AG04450 (cell line): Measurements from ENCODE around the gene RADIL. TPM values are rescaled to one million over a fixed set of nuclear protein-coding genes. Genes with fewer than 3 reads are reported as not detected.

Source experiments
- CTCF ChIA-PET: fragments of 300-600, 350-600 bp; formaldehyde crosslinking; extraction: SDS; loops from one replicate; lab custom pipeline; 2022; ENCODE audit warnings: antibody characterized with exemption, inconsistent platforms; lab: Charles Lee
- POLR2A ChIA-PET: fragments of 350-600 bp; formaldehyde crosslinking; extraction: SDS; loops from one replicate; lab custom pipeline; 2021; ENCODE audit warnings: antibody characterized with exemption, inconsistent platforms; lab: Yijun Ruan, JAX
- DNase-seq: peaks from one replicate; pipeline ENCODE4 v3.0.0-alpha.2; 2011; ENCODE audit warnings: low read depth, low spot score
- H3K27ac ChIP-seq: one replicate; pipeline ENCODE4 v1.5.1; 2012; ENCODE audit warnings: low read depth, low read length, control low read depth
- H3K27me3 ChIP-seq: one replicate; pipeline ENCODE4 v1.6.0; 2012; ENCODE audit warnings: low read length; ENCODE audit not compliant: control insufficient read depth, insufficient read depth
- H3K4me3 ChIP-seq: 2 replicates; pipeline ENCODE4 v1.5.1; 2011; ENCODE audit warnings: mild to moderate bottlenecking, low read depth, low read length, control low read depth
- H3K9me3 ChIP-seq: 2 replicates; pipeline ENCODE4 v1.5.1; 2012; ENCODE audit warnings: low read length; ENCODE audit not compliant: control insufficient read depth, insufficient read depth
- CTCF ChIP-seq: IDR thresholded peaks from 2 replicates; pipeline ENCODE4 v1.5.1; 2011; ENCODE audit warnings: low read depth, low read length, control low read depth, inconsistent platforms
- polyA plus RNA-seq: library from polyadenylated mRNA; depleted of rRNA; stranded (reverse); fragments of >200 nt; gene quantifications from 2 replicates; pipeline ENCODE4 v1.2.3, GENCODE V29; 2011

The RADIL gene
- polyA plus RNA-seq, 1 experiment = 0.07 TPM

GRCh38 chr7:4808026-4808425, 75.5 kb downstream of the RADIL start:
- CTCF ChIA-PET = interaction anchor here (1.0 kb wide), 1 partner anchor 16 kb away, joined by 8 read pairs; no protein-coding TSS in a partner anchor
- POLR2A ChIA-PET = no interaction called here

GRCh38 chr7:4807598-4808016, 75.9 kb downstream of the RADIL start:
- CTCF ChIA-PET = interaction anchor here (1.0 kb wide), 1 partner anchor 15 kb away, joined by 8 read pairs; no protein-coding TSS in a partner anchor
- TF ChIP-seq CTCF = no peak
- DNase-seq = no peak
- H3K27ac ChIP-seq = no peak overlapping the region
- H3K9me3 ChIP-seq = no peaks in the 10 kb centered on the region; the same call in 1 of the 2 replicates
- POLR2A ChIA-PET = no interaction called here
- peaks cover 12% of the 10 kb centered on the region for H3K27me3 ChIP-seq
- no peak overlapping the region for H3K4me3 ChIP-seq

More at GRCh38 chr7:4808026-4808425, 75.5 kb downstream of the RADIL start:
- Histone ChIP-seq H3K27ac (no peak overlapping the region), H3K9me3 (no peaks in the 10 kb centered on the region; the same call in none of the 2 replicates), H3K4me3 (no peak overlapping the region), H3K27me3 (peaks cover 14% of the 10 kb centered on the region)
- no peak for DNase-seq
- no peak for TF ChIP-seq CTCF

- no peak for DNase-seq
- peaks cover 12% of the 10 kb centered on the region for H3K27me3 ChIP-seq
- ChIA-PET POLR2A (no interaction called here), CTCF (no interaction called here)
- H3K27ac ChIP-seq = no peak overlapping the region
- no peak for TF ChIP-seq CTCF
- no peak overlapping the region for H3K4me3 ChIP-seq
- no peaks in the 10 kb centered on the region; the same call in 1 of the 2 replicates for H3K9me3 ChIP-seq
Measured at GRCh38 chr7:4806983-4807597, 76.4 kb downstream of the RADIL start.

- DNase-seq = no peak
- TF ChIP-seq CTCF = no peak
- ChIA-PET CTCF (no interaction called here), POLR2A (no interaction called here)
- no peaks in the 10 kb centered on the region; the same call in 1 of the 2 replicates for H3K9me3 ChIP-seq
- peaks cover 12% of the 10 kb centered on the region for H3K27me3 ChIP-seq
- H3K27ac ChIP-seq = no peak overlapping the region
- no peak overlapping the region for H3K4me3 ChIP-seq
Measured at GRCh38 chr7:4805984-4806300, 77.6 kb downstream of the RADIL start.

- H3K27me3 ChIP-seq = peaks cover 12% of the 10 kb centered on the region
- H3K4me3 ChIP-seq = no peak overlapping the region
- no peaks in the 10 kb centered on the region; the same call in 1 of the 2 replicates for H3K9me3 ChIP-seq
- no peak for TF ChIP-seq CTCF
- DNase-seq = no peak
- POLR2A ChIA-PET = no interaction called here
- CTCF ChIA-PET = no interaction called here
- no peak overlapping the region for H3K27ac ChIP-seq
Measured at GRCh38 chr7:4805110-4805983, 78.2 kb downstream of the RADIL start.
